Stimulated activated effector memory CD8-positive, alpha-beta T cell treated with anti-CD3 and anti-CD28 coated beads, Interleukin-12 subunit alpha, Interleukin-12 subunit beta, amount 100 ng/mL, for 72 hours (primary cell): ENCODE measurements around the gene KIF3B.
"Not testable (repeated sequence)": the region's sequence is repeated elsewhere in the genome, so short reads cannot be mapped to it uniquely, and the experiment has no call there.

Source experiments
- ATAC-seq: fragments of 150-1000 bp; cut with Tn5 transposase; 2 replicates; pipeline ENCODE4 v1.10.0; 2021
- DNase-seq, 2 donors: peaks; one replicate each; pipeline ENCODE4 v3.0.0; 2021 to 2022; ENCODE audit warnings: low spot score in 2 of 2
- H3K27ac Mint-ChIP-seq: one replicate; pipeline ENCODE4 v1.8.0; 2022; ENCODE audit warnings: mild to moderate bottlenecking, mixed read lengths
- H3K36me3 Mint-ChIP-seq: one replicate; pipeline ENCODE4 v1.8.0; 2022; ENCODE audit warnings: mild to moderate bottlenecking, mixed read lengths
- H3K4me1 Mint-ChIP-seq: one replicate; pipeline ENCODE4 v1.8.0; 2022; ENCODE audit warnings: mixed read lengths
- H3K4me3 Mint-ChIP-seq: one replicate; pipeline ENCODE4 v1.8.0; 2022; ENCODE audit warnings: mild to moderate bottlenecking, mixed read lengths
- H3K9me3 Mint-ChIP-seq: one replicate; pipeline ENCODE4 v1.8.0; 2022; ENCODE audit warnings: mixed read lengths

Gene KIF3B

GRCh38 chr20:32358883-32359632 is 81.6 kb downstream of the KIF3B start:
- H3K4me1 Mint-ChIP-seq, result peaks cover 81% of the 10 kb centered on the region
- ATAC-seq (peak; percentile 33), DNase-seq (peak; percentile 66 to 89)
- no peaks in the 10 kb centered on the region for H3K9me3 Mint-ChIP-seq
- H3K36me3 Mint-ChIP-seq, result peaks cover 72% of the 10 kb centered on the region
- peak overlapping the region; percentile 91 for H3K4me3 Mint-ChIP-seq
- H3K27ac Mint-ChIP-seq, result peak overlapping the region; percentile 99

DNA sequence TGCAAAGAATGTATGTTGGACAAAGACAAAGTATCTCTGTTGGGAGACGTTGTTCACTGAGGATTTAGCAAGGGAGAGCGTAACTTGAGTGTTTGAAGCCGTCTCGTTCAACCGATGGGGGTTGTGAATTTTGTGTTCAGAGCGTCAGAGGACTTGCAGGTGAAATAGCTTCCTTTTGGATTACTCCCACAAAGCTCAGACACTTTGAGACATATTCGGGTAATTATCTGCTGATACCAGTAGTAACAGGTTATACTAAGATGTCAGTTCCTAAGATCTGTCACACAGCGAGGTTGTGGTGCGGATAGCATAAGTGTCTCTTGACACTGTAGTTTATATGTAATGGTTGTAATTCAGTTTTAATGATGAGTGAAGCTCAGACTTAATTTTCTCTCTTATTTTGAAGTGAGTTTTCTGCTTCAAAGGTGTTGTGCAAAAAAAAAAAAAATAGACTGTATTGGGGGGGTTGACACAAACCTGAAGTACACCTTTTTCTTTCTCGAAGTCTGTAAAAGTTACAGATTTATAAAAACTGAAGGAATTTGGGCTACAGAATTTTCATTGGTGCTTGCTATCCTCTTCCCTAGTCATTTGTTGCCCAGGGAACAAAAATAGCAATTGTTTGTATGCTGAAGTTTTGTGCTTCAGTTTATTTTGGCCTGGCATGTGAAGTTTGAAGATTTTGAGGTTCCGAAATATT is 82.3 kb downstream of the KIF3B start:
- Mint-ChIP-seq H3K27ac (peak overlapping the region; percentile 99), H3K4me3 (peak overlapping the region; percentile 91), H3K9me3 (no peaks in the 10 kb centered on the region), H3K36me3 (peaks cover 72% of the 10 kb centered on the region), H3K4me1 (peaks cover 78% of the 10 kb centered on the region)
- no peak for ATAC-seq
- no peak for DNase-seq

- peak overlapping the region; percentile 91 for H3K4me3 Mint-ChIP-seq
- H3K27ac Mint-ChIP-seq, result peak overlapping the region; percentile 99
- ATAC-seq, result no peak
- H3K4me1 Mint-ChIP-seq, result peaks cover 79% of the 10 kb centered on the region
- H3K36me3 Mint-ChIP-seq, result peaks cover 76% of the 10 kb centered on the region
- no peaks in the 10 kb centered on the region for H3K9me3 Mint-ChIP-seq
- no peak for DNase-seq
Measured at GRCh38 chr20:32360333-32360634, 82.8 kb downstream of the KIF3B start.

GRCh38 chr20:32362901-32363364 is 85.5 kb downstream of the KIF3B start:
- H3K4me1 Mint-ChIP-seq, result peaks cover 83% of the 10 kb centered on the region
- H3K27ac Mint-ChIP-seq, result peak overlapping the region; percentile 30
- peaks cover 87% of the 10 kb centered on the region for H3K36me3 Mint-ChIP-seq
- no peak for ATAC-seq
- no peaks in the 10 kb centered on the region for H3K9me3 Mint-ChIP-seq
- peak overlapping the region; percentile 91 for H3K4me3 Mint-ChIP-seq
- DNase-seq, result no peak

DNA sequence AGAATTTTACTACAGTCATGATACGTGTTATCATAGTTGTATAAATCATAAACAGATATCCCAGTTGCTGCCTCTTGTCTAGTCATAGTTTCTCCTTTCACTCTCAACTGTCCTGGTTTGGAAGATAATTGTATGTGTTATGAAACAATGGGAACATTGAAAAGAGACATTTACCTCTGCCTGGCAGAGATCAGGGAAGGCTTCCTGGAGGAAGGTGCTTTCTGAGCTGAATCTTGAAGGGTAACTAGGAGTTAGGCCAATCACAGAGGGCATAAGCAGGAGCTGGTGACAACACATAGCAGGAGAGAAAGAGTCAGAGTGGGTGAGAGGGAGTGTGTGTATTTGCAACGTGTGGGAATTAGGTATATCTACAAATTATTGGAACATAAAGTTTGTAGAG is 86.0 kb downstream of the KIF3B start:
- Mint-ChIP-seq H3K9me3 (no peaks in the 10 kb centered on the region), H3K36me3 (peaks cover 87% of the 10 kb centered on the region), H3K4me3 (peak overlapping the region; percentile 91), H3K27ac (peak overlapping the region; percentile 30), H3K4me1 (peaks cover 88% of the 10 kb centered on the region)
- ATAC-seq (peak; percentile 9), DNase-seq (no peak)

DNA sequence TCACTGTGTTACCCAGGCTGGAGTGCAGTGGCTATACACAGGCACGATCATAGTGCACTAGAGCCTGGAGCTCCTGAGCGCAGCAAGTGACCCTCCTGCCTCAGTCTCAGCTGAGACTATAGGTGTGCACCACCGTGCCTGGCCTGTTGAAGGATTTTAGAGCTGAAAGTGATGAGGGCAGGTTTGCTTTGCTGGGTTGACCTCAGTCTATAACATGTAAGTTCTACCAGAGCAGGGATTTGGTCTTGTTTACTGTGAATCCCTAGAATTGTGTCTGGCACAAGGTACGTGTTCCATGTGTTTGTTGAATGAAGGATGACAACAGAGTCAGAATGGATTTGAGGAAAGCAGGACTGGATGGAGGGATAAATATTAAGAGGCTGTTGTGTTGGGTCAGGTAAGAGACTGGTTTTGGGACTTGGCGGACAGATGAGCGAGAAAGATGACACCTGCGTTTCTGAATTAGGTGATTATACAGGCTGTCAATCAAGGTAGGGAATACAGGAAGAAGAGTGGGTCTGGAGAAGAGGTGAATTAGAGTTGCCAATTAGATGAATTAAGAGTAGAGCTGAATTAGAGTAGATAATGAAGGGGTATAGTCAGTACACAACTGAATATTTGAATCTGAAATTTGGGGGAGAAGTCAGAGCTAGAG is 87.2 kb downstream of the KIF3B start:
- ATAC-seq, result no peak
- H3K9me3 Mint-ChIP-seq, result no peaks in the 10 kb centered on the region
- peak overlapping the region; percentile 16 for H3K4me3 Mint-ChIP-seq
- peaks cover 89% of the 10 kb centered on the region for H3K4me1 Mint-ChIP-seq
- H3K36me3 Mint-ChIP-seq, result peaks cover 89% of the 10 kb centered on the region
- peak overlapping the region; percentile 0 for H3K27ac Mint-ChIP-seq
- no peak for DNase-seq

GRCh38 chr20:32365564-32365963 is 88.1 kb downstream of the KIF3B start:
- ATAC-seq (no peak), DNase-seq (no peak)
- Mint-ChIP-seq H3K4me1 (peaks cover 81% of the 10 kb centered on the region), H3K9me3 (no peaks in the 10 kb centered on the region), H3K4me3 (no peak overlapping the region), H3K27ac (no peak overlapping the region), H3K36me3 (peaks cover 89% of the 10 kb centered on the region)

- ATAC-seq, result peak; percentile 72
- H3K4me1 Mint-ChIP-seq, result peaks cover 73% of the 10 kb centered on the region
- H3K27ac Mint-ChIP-seq, result peak overlapping the region; percentile 56
- H3K4me3 Mint-ChIP-seq, result peak overlapping the region; percentile 3
- H3K36me3 Mint-ChIP-seq, result peaks cover 89% of the 10 kb centered on the region
- DNase-seq, result no peak
- no peaks in the 10 kb centered on the region for H3K9me3 Mint-ChIP-seq
Measured at GRCh38 chr20:32366380-32366779, 88.9 kb downstream of the KIF3B start.

- peaks cover 54% of the 10 kb centered on the region for H3K4me1 Mint-ChIP-seq
- H3K36me3 Mint-ChIP-seq, result peaks cover 89% of the 10 kb centered on the region
- ATAC-seq (no peak), DNase-seq (no peak)
- peak overlapping the region; percentile 56 for H3K27ac Mint-ChIP-seq
- no peaks in the 10 kb centered on the region for H3K9me3 Mint-ChIP-seq
- H3K4me3 Mint-ChIP-seq, result no peak overlapping the region
Measured at GRCh38 chr20:32368323-32368722, 90.9 kb downstream of the KIF3B start.

DNA sequence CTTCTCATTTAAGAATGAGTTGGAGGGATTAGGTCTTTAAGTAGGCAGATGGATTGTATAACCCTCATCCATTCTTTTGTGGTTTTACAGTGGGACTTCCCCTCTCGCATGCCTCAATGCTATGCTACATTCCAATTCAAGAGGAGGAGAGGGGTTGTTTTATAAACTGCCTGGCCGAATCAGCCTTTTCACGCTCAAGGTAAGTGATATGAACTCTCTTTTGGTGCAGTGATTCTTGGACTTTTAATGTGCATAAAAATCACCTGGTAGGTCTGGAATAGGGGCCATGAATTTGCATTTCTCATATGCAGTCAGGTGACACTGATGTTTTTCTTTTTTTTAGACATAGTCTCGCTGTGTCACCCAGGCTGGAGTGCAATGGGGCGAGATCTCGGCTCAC is 91.5 kb downstream of the KIF3B start:
- no peak overlapping the region for H3K27ac Mint-ChIP-seq
- H3K4me3 Mint-ChIP-seq, result no peak overlapping the region
- no peaks in the 10 kb centered on the region for H3K9me3 Mint-ChIP-seq
- ATAC-seq, result no peak
- peaks cover 89% of the 10 kb centered on the region for H3K36me3 Mint-ChIP-seq
- peaks cover 48% of the 10 kb centered on the region for H3K4me1 Mint-ChIP-seq
- no peak for DNase-seq

GRCh38 chr20:32370897-32371296 is 93.4 kb downstream of the KIF3B start:
- Mint-ChIP-seq H3K4me1 (peaks cover 32% of the 10 kb centered on the region), H3K27ac (no peak overlapping the region), H3K9me3 (no peaks in the 10 kb centered on the region), H3K4me3 (no peak overlapping the region), H3K36me3 (peaks cover 100% of the 10 kb centered on the region)
- ATAC-seq (no peak), DNase-seq (no peak)

DNA sequence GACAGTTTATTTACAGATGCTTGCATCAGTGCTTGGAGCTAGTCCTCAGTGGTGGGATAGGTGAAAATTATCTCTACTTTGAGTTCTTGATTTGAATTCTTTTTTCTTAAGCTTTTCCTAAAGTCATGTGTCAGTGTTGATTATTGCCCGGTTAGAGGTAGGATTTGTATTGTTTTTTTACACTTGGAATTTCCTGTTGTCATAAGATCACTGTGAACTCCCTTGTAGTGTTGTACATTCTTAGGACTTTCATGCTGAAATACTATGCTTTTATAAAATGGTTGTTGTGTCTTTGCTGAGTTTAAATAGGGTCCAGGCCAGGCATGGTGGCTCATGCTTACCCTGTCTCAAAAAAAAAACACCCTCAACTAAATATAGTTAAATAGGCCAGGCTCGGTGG is 101.0 kb downstream of the KIF3B start:
- H3K4me1 Mint-ChIP-seq, result peaks cover 3% of the 10 kb centered on the region

DNA sequence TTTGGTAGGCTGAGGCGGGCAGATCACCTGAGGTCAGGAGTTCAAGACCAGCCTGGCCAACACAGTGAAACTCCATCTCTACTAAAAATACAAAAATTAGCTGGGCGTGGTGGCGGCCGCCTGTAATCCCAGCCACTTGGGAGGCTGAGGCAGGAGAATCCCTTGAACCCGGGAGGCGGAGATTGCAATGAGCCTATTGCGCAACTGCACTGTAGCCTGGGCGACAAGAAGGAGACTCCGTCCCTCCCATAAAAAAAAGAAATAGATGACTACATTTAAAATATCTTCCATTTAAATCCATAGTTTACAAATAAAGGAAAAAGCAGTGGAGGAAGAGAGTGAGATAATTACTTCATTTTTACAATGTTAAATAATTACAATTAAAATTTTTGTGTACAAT is 102.6 kb downstream of the KIF3B start:
- Mint-ChIP-seq H3K36me3 (peaks cover 100% of the 10 kb centered on the region), H3K4me1 (peaks cover 17% of the 10 kb centered on the region)
- DNase-seq, H3K4me3 Mint-ChIP-seq, ATAC-seq, H3K27ac Mint-ChIP-seq, H3K9me3 Mint-ChIP-seq: not testable (repeated sequence)

More for the DNA sequence above, 101.0 kb downstream of the KIF3B start:
- Mint-ChIP-seq H3K4me3 (no peak overlapping the region), H3K27ac (peak overlapping the region; percentile 61), H3K9me3 (no peaks in the 10 kb centered on the region), H3K36me3 (peaks cover 100% of the 10 kb centered on the region)
- no peak for ATAC-seq
- no peak for DNase-seq

GRCh38 chr20:32380745-32381144 is 103.3 kb downstream of the KIF3B start:
- peaks cover 98% of the 10 kb centered on the region for H3K36me3 Mint-ChIP-seq
- ATAC-seq, result no peak

DNA sequence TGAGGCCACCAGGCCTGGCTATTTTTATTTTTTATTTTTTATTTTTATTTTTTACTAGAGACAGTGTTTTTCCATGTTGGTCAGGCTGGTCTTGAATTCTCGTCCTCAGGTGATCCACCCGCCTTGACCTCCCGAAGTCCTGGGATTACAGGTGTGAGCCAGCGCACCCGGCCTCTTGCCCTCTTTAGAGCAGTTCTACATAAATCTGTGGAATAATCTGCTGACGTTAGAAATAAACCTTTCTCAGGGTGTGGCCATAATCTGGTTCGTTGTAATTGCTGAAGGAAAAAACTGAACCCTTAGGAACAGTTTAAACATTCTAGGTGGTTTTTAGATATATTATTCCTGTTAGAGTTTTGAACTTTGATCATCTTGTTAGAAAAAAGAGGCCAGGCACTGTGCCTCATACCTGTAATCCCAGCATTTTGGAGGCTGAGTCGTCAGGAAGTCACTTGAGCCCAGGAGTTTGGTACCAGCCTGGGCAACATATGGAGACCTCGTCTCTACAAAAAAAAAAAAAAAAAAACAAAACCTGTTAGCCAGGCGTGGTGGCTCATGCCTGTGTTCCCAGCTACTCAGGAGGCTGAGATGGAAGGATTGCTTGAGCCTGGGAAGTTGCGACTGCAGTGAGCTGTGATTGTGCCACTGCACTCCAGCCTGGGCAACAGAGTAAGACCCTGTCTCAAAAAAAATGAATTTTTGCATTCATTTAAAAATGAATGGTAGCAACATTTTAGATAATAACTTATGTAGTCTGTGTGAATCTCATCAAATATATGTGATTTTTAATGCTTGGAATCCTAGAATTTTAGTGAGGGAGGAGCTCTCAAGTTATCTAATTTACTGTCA is 104.9 kb downstream of the KIF3B start:
- Mint-ChIP-seq H3K9me3 (no peaks in the 10 kb centered on the region), H3K36me3 (peaks cover 95% of the 10 kb centered on the region), H3K4me1 (peaks cover 38% of the 10 kb centered on the region), H3K4me3 (no peak overlapping the region), H3K27ac (no peak overlapping the region)
- ATAC-seq (no peak), DNase-seq (no peak)

More at GRCh38 chr20:32380745-32381144, 103.3 kb downstream of the KIF3B start:
- no peak overlapping the region for H3K27ac Mint-ChIP-seq
- H3K9me3 Mint-ChIP-seq, result no peaks in the 10 kb centered on the region
- no peak overlapping the region for H3K4me3 Mint-ChIP-seq
- no peak for DNase-seq
- peaks cover 24% of the 10 kb centered on the region for H3K4me1 Mint-ChIP-seq
